Left renal cortex interstitium (tissue), 4 donors: ENCODE results near the gene ACE2. TPM values are rescaled to one million over a fixed set of nuclear protein-coding genes. Genes with fewer than 3 reads are reported as not detected.
A peak's percentile ranks its signal among the peaks of the same experiment; 100 is the strongest.

Experiments used
- DNase-seq, 4 donors: peaks; one replicate each; pipeline ENCODE4 v3.0.0-alpha.2; 2013; ENCODE audit warnings: low read depth in 4 of 4, low spot score in 2 of 4, missing footprints in 1 of 4
- polyA plus RNA-seq, 4 donors: library from polyadenylated mRNA; unstranded; fragments of 120-200 nt; gene quantifications; one replicate each; pipeline ENCODE4 v1.2.1, GENCODE V29; 2013; ENCODE audit not compliant: insufficient read length in 4 of 4

The ACE2 gene
- polyA plus RNA-seq, 4 donors, result 29.4 to 58.0 (median 51.3) TPM

DNA sequence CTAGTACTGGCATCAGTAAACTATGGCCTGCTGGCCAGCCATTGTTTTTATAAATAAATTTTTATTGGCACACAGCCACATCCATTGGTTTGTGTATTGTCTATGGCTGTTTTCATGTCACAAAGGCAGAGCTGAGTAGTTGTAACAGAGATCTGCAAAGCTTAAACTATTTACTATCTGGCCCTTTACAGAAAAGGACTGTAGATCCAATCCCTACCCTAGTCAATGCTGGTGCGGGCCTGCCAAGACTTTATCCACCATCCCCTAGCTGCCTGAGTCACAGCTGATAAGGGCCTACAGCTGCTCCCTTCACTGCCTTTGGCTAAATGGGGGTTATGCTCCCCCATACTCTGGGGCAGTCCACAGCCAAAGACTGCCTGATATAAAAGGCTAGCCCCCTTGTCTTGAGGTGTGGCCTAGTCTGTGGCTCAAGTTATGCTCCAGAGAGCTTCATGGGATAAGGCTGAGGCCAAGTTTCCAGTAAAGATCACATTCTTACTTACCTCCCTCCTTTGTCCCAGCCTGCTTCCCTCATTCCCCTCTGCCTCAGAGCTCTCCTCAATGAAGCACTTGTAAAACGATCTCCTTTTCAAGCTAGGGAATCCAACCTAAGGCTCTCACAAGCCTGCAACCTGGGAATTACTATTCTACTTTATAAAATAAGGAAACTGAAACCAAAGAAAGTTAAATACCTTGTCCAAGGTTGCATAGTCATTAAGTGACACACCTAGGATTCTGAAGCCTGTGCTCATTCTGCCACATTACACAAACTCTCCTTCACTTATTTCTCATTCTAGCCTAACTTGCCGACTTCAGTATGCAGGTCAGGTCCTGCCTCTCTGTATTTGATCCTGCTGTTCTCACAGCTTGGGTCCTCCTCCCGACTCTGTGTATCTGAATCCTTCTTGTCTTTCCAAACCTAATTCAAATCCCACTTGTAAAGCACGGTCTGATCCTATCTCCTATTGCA, 20.7 kb downstream of the ACE2 start:
- no peak for DNase-seq

DNA sequence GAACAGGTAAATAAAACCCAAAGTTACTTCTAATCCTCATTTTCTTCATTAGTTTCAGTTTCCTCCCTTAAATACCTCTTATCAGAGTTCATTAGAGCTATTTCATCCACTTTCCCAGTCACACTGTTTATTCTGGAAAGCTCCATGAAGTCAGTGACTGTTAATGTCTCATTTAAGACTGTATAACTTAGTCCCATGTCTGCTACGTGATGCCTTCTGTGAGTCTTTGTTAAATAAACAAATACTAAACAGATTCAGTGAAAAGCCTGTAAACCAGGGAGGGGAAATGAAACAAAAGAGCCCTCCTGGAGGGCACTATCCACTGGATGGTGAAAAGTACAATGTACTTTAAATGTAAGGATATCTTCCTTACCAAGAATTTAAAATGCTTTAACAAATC, 24.7 kb downstream of the ACE2 start:
- DNase-seq, result no peak

DNA sequence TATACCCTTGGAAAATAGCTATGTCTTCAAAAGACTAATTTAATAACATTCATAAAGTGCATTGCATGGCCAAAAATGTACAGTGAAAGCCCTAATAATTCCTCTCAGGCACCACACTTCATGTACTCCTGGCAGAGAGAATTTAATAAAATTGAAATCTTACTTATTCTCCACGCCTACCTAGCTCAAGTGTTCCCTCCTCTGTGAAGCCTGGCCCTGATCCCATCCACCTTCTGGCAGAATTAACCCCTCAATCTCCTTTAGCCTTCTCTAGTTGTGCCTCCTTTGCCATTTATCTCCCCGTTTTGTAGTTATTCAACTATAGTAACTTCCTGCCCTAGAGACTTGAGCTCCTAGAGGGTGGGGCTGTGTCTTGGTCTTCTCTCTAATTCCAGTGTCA, 26.7 kb downstream of the ACE2 start:
- no peak for DNase-seq

DNA sequence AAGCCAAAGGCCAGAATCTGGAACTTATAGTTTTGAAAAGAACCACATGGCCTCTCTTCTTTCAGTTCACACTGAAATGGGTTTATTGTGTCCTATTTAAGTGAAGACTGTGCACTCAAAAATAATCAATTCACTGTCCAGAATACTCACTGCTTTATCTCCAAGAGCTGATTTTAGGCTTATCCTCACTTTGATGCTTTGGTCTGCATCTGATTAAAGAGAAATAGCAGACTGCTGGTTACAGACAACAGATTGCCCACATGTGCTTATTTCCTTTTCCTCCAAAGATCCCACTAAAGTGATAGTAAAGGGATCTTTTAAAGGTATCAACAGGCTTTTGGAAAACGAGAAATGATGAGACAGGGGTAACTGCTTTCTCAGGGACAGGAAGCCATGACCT, 30.6 kb downstream of the ACE2 start:
- DNase-seq, result no peak

DNA sequence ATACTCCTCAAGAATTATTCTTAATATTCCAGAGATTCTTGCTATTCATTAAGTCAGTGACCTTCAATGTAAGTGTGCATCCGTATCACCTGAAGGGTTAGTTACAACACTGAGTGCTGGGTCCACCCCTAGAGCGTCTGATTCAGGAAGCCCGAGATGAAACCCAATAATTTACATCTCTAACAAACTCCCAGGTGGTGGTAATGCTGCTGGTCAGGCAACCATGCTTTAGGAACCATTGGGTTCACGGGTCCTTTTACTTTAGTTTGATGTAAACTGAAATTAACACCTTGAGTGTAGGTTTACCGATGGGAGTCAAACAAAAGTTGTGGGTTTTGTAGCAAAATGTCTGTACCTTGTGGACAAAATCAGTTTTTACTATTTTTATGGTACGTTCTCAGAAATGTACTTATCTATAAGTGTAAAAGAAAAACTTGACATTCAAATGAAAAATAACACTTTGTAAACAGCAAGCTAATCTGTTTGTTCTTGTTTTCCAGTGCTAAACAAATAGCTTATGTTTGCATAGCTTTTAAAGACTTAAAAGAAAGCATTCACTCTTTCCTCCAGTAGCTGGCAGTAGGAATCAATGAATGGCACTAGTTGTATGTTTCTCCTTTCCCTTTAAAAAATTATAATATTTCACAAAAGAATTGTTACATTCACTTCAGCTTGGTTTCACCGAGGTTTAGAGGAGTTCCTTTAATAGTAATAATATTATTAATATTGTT, 32.7 kb downstream of the ACE2 start:
- no peak for DNase-seq

DNA sequence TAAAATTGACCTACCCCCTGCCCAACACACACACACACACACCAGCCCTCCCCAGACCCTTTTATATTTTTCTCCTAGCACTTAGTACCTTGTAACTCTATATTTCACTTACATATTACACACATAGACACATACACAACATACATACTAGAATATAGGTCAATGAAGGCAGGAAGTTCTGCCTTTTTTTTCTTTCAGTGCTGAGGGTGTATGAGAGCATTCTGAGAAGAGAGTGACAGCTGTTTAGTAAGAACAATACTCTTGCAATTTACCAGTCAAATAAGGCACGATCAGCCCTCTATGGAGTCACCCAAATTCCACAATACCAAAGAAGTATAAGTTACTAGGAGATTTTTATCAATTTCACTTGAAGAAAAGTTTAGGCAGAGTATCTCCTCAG, 33.5 kb downstream of the ACE2 start:
- DNase-seq, result no peak

DNA sequence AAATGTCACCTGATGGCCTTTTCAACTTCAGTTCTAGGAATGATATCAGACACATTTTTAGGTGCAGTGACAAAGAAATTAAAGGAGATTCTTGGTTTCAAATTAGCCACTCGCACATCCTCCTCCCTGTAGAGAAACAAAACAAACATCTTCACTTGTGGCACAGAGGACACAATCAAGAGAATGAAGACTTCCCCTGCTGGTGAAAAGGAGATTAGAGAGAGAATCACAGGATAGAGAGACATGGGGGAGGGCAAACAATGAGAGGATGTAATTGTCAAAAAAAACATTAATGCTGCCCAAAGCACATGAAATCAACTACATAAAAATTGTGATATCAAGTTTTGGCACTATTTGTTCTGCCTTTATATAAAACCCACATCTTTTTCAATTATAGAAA, 34.5 kb downstream of the ACE2 start:
- no peak for DNase-seq

DNA sequence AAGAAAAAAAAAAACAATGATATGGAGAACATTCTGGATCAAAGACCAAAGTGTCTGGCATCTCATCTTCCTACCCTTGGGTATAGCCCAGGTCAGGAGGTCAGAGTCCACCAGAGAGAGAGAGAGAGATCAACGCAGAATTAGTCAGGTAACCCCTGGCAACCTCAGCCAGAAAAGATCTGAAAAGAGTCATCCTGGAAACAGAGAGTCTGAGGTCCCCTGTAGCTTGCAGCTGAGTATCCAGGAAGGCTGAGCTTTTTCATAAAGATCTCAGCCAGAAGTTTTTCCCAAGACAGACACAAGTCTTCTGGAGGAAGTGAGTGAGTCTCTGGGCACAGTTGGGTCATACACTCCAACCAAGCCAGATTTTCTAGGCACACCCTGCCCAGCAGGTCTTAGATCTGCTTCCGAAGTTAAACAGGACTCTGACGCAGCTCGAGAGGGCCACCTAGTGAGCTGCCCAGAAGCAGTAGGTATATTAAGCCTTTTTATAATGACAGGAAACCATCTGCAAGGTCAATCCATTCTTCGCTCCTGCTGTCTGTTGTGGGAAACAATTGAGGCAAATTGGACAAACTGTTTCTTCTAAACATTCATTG, 35.7 kb downstream of the ACE2 start:
- DNase-seq, result peak in 1 of 4 donors; percentile 15

DNA sequence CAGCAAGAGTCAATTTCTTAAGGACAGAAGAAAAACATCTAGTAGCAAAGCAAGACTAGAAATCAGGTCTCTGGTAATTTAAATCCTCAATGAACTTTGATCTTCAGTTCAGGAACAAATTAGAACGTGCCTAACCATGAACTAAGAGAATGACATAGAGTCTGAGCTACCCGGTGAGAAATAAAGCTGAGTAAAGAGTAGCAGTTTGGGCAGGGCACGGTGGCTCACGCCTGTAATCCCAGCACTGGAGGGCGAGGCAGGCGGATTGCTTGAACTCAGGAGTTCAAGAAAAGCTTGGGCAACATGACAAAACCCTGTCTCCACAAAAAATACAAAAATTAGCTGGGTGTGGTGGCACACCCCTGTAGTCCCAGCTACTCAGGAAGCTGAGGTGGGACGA, 37.7 kb downstream of the ACE2 start:
- DNase-seq, result no peak

DNA sequence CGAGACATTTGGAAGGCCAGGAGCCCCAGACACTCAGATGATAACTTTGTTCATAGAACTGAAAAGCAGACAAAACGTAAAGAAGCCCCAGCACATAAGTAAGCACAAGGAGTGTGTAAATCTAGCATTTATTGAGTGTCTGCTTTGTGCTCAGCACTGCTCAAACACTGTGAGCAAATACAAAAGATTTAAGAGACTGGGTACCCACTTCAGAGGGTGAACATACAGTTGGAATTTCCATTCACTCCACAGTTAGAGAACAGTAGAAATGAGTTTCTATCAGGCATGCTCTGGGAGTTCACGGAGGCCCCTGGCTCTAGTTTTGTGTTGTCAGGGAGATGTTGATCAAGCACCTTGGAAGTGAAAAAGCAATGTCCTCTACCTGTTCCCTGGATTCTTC, 39.8 kb downstream of the ACE2 start:
- no peak for DNase-seq

DNA sequence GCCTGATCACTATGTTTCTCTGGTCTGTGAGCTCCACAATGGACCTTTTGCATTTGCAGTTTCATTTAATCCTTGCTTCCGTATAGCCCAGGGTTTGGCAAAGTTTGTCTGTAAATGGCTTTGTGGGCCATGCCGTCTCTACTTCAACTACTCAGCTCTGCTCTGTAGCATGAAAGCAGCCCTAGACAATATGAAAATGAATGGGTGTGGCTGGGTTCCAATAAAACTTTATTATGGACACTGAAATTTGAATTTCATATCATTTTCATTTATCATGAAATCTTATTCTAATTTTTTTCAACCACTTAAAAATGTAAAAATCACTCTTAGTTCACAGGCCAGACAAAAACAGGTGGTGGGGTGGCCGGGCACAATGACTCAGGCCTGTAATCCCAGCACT, 41.5 kb downstream of the ACE2 start:
- DNase-seq, result no peak

DNA sequence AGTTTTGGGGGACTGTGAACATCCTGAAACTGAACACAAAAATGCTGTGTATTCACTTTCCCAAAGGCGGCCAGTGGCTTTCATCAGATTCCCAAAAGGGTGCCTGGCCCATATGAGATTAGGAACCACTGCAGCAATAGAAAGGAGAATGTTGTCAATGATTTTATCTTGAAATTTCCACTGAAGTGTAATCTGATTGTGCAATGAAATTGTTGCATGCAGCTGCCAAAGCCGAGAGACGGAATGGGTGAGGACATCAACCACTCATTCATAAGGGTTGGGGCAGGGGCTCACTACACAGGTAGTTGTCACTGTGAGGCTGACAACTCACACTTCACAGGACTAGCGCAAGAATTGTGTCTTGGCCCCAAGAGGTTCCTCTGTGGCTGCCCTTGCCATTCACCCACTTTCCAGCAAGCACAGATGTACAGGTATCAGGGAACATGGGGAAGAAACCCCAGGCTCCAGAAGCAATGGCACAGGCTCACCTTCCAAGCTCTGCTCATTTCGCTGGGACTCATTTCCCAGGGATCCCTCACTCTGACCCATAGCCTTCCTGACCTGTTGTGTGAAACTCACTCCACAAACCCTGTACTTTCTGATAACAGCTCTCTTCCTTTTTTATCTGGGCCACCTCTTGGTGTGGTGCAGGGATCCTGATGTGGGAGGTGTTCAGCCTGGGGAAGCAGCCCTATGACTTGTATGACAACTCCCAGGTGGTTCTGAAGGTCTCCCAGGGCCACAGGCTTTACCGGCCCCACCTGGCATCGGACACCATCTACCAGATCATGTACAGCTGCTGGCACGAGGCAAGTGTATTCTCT, 51.4 kb downstream of the ACE2 start:
- no peak for DNase-seq

DNA sequence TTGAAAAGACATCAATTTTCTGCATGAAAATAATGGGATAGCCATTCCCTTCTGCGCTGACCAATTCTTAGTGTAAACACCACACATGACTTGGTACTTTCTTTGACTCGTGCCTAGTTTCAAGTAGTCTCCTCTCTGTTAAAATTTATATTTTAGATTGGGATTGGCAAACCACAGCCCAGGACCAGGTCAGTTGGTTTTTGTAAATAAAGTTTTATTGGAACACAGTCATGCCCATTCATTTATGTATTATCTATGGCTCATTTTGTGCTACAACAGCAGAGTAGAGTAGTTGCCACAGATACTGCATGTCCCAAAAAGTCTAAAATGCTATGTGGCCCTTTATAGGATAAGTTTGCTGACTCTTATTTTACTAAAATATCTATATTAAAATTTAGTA, 53.4 kb downstream of the ACE2 start:
- no peak for DNase-seq

DNA sequence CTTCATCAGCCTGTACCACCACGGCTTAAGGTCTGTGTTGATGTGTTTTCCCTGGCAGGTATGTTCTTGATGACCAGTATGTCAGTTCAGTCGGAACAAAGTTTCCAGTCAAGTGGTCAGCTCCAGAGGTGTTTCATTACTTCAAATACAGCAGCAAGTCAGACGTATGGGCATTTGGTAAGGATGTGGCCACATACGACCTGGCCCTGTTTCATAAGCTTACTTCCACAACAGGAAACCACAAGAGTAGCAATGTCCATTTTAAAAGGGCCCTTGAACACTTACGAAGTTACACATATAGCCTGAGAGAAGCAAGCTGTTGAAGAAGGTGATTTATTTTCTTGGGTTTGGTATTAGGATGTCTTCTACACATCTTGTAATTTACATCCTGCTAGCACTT, 54.0 kb downstream of the ACE2 start:
- no peak for DNase-seq

DNA sequence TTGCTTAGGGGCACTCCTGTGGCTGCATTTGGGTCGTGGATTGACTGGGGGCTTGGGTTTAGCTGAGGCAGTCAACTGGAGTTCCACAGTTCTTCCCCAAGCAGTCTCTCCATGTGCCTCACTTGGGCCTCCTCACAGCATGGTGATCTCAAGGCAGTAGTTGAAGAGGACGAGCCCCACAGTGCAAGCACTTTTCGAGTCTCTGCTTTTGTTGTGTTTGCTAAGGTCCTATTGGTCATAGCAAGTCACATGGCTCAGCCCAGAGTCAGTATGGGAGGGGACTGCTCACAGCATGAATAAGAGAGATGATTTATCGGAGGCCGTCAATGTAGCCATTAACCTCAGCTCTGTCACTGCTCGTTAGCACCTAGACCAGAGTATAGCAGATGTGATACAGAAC, 70.4 kb downstream of the ACE2 start:
- DNase-seq, result no peak

DNA sequence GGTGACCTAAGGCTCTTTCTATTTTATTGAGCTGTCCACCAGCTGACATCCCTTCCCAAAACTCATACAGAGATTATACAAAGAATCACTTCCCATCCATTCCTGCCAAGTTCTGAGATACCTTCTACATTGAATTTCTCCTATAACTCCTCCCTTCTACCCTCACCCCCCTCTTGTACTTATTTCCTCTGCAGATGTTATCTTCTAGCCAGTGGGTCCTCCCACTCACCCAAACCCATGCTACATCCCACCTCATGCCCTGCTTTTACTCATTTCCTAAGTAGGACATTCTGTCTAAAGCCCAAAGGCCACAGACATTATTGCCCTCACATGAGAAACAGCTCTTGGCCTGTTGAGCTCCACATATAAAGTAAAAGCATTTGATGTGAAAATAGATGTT, 71.6 kb downstream of the ACE2 start:
- no peak for DNase-seq

DNA sequence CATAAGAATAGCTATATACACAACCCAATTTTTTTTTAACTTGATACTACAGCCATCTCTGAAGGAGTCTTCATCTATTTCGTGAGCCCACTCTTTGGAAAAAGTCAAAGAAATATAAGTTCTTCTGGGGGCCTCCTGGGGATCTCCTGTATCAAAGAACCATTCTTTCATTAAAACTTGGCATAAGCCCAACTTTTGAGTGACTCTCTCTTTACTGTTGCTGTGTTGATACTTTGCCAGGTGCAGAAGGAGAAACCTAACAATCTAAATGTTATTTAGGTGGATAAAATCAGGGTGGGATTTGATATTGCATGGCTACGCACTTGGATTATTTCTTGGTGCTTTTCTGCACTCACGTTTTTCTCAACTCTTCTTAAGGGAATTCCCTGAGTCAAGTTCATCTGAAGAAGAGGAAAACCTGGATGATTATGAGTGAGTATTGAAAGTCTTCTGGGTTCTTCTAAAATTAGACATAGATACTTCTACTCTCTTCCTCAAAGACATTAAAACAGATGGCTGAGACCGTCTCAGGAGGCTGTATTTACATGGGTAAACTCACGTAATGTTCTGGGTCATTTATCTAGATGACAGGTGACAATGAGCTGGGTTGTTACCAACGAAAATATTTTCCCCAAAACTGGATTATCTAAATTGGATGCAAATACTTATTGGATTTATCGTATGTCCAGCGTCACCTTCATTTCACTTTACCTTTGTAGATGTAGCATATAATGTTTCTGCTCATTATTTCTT, 74.9 kb downstream of the ACE2 start:
- no peak for DNase-seq

DNA sequence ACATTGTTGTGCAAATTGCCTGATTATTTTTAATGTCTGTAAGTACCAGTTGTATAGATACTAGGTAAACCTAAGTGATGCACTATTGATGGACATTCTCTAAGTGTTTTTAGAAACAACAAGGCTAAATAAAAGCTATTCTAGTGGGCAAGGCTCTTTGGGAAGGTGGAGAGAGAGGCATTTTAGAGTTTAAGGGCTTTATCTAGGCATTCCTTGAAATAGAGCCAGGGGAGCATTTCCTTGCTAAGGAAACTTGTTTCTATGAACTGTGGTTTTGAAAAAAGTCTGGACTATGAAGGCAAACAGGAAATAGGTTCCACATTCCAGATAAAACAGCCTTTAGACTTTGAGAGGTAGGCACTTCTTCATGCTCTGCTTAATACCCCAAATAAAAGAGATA, 76.3 kb downstream of the ACE2 start:
- DNase-seq, result no peak

DNA sequence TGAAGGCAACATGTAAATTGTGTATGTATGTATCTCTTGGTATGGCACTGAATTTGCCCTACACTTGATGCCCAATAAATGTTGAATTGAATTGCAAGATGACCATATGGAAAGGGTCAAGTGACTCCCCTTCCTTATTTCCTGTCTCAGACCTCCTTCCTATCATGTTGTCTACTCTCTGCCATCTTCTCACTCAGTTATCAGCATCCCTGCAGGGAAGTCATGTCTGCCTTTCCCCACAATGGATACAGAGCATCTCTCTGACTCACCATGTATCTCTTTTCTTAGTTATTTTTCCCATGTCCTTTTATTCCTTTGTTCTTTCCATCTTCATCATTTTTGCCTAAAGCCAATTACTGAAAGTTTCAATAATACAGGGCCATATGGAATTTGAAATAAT, 77.7 kb downstream of the ACE2 start:
- DNase-seq, result no peak

DNA sequence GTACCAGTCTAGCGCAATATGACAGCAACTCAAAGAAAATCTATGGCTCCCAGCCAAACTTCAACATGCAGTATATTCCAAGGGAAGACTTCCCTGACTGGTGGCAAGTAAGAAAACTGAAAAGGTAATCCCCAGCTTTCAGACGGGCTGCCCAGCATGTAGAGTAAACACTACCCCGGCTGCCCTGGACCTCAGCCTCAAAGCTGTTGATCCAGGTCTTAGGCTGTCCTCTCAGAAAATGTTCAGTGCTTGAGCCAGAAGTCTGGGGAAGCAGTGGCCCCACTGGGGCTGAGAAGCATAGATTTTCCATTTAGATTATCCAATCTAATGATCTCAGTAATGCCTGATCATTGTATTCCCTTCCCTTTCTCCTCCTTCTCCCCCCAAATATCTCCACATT, 78.3 kb downstream of the ACE2 start:
- no peak for DNase-seq
